Kidney capillary endothelial cell (primary cell): ENCODE measurements around the gene SLC6A18.
A peak's percentile ranks its signal among the peaks of the same experiment; 100 is the strongest.

Experiments used
- DNase-seq: peaks from one replicate; pipeline ENCODE4 v3.0.0-alpha.2; 2018; ENCODE audit warnings: low spot score

Gene SLC6A18

GRCh38 chr5:1231354-1231905 lies 6.2 kb downstream of the SLC6A18 start:
- DNase-seq: no peak

- no peak for DNase-seq
Measured at GRCh38 chr5:1232780-1233179, 7.6 kb downstream of the SLC6A18 start.

- DNase-seq: no peak
Measured at GRCh38 chr5:1235379-1235778, 10.2 kb downstream of the SLC6A18 start.

- no peak for DNase-seq
Measured at GRCh38 chr5:1235838-1236237, 10.7 kb downstream of the SLC6A18 start.

- DNase-seq: no peak
Measured at GRCh38 chr5:1239505-1240251, 14.5 kb downstream of the SLC6A18 start.

GRCh38 chr5:1240496-1241260 lies 15.5 kb downstream of the SLC6A18 start:
- no peak for DNase-seq

GRCh38 chr5:1241509-1242080 lies 16.4 kb downstream of the SLC6A18 start:
- DNase-seq: no peak

- DNase-seq: no peak
Measured at GRCh38 chr5:1242733-1243486, 17.7 kb downstream of the SLC6A18 start.

- no peak for DNase-seq
Measured at GRCh38 chr5:1243487-1244130, 18.4 kb downstream of the SLC6A18 start.

GRCh38 chr5:1244255-1244654 lies 19.1 kb downstream of the SLC6A18 start:
- no peak for DNase-seq

GRCh38 chr5:1244976-1245375 lies 19.8 kb downstream of the SLC6A18 start:
- no peak for DNase-seq

- DNase-seq: no peak
Measured at GRCh38 chr5:1245905-1246576, 20.9 kb downstream of the SLC6A18 start.

- peak; percentile 16 for DNase-seq
Measured at GRCh38 chr5:1246711-1247431, 21.7 kb downstream of the SLC6A18 start.

GRCh38 chr5:1247811-1248210 lies 22.6 kb downstream of the SLC6A18 start:
- DNase-seq: no peak

- no peak for DNase-seq
Measured at GRCh38 chr5:1249366-1250280, 24.4 kb downstream of the SLC6A18 start.

GRCh38 chr5:1251678-1252580 lies 26.7 kb downstream of the SLC6A18 start:
- DNase-seq: no peak

- no peak for DNase-seq
Measured at GRCh38 chr5:1252681-1253080, 27.5 kb downstream of the SLC6A18 start.

- DNase-seq: no peak
Measured at GRCh38 chr5:1253456-1254105, 28.4 kb downstream of the SLC6A18 start.
